GM23338 (cell line): Measurements from ENCODE around the gene PIP5K1A. TPM values are rescaled to one million over a fixed set of nuclear protein-coding genes. Genes with fewer than 3 reads are reported as not detected.

Experiments
- ATAC-seq: fragments of 200-7000 bp; cut with Tn5 transposase; 3 replicates; pipeline ENCODE4 v1.9.1; 2020
- DNase-seq: peaks from one replicate; pipeline ENCODE4 v3.0.0-alpha.2; 2015; ENCODE audit warnings: low spot score
- H2AFZ ChIP-seq: fragments of 200-600 bp; sonication (generic); 2 replicates; pipeline ENCODE4 v1.8.0; 2016; ENCODE audit warnings: antibody characterized with exemption, mild to moderate bottlenecking, moderate library complexity
- H3F3A ChIP-seq: fragments of 200-600 bp; sonication (generic); replicated peaks from 2 replicates; pipeline ENCODE4 v1.8.0; 2017; ENCODE audit warnings: antibody characterized with exemption, mixed run types, low read depth
- H3K27ac ChIP-seq: fragments of 200-600 bp; sonication (generic); 2 replicates; pipeline ENCODE4 v1.6.1; 2016; ENCODE audit warnings: low read depth
- H3K27me3 ChIP-seq: fragments of 200-600 bp; sonication (generic); 2 replicates; pipeline ENCODE4 v1.8.0; 2016; ENCODE audit warnings: mild to moderate bottlenecking, mixed run types, moderate library complexity; ENCODE audit not compliant: insufficient read depth
- H3K36me3 ChIP-seq: fragments of 200-600 bp; sonication (generic); 2 replicates; pipeline ENCODE4 v1.8.0; 2016; ENCODE audit warnings: mild to moderate bottlenecking; ENCODE audit not compliant: insufficient read depth
- H3K4me1 ChIP-seq: fragments of 200-600 bp; sonication (generic); 2 replicates; pipeline ENCODE4 v1.8.0; 2016; ENCODE audit warnings: mild to moderate bottlenecking, moderate library complexity; ENCODE audit not compliant: insufficient read depth
- H3K4me2 ChIP-seq: fragments of 200-600 bp; sonication (generic); 2 replicates; pipeline ENCODE4 v1.7.1; 2017; ENCODE audit warnings: mixed run types
- H3K4me3 ChIP-seq: fragments of 200-600 bp; sonication (generic); 2 replicates; pipeline ENCODE4 v1.6.1; 2016; ENCODE audit warnings: mixed run types
- H3K79me2 ChIP-seq: fragments of 200-600 bp; sonication (generic); replicated peaks from 2 replicates; pipeline ENCODE4 v1.8.0; 2017; ENCODE audit warnings: mild to moderate bottlenecking; ENCODE audit not compliant: insufficient read depth
- H3K9me2 ChIP-seq: fragments of 200-600 bp; sonication (generic); 2 replicates; pipeline ENCODE4 v1.8.0; 2017; ENCODE audit not compliant: insufficient read depth
- H4K20me1 ChIP-seq: fragments of 200-600 bp; sonication (generic); replicated peaks from 2 replicates; pipeline ENCODE4 v1.8.0; 2017; ENCODE audit warnings: mild to moderate bottlenecking; ENCODE audit not compliant: insufficient read depth
- H3K27ac Mint-ChIP-seq: 2 replicates; pipeline ENCODE4 v1.8.0; 2020; ENCODE audit warnings: inconsistent platforms, mild to moderate bottlenecking, moderate library complexity, mixed read lengths
- H3K27me3 Mint-ChIP-seq: 3 replicates; pipeline ENCODE4 v1.8.0; 2022; ENCODE audit warnings: low read depth, mild to moderate bottlenecking, moderate library complexity, mixed read lengths, inconsistent platforms; ENCODE audit not compliant: insufficient read depth, poor library complexity
- H3K36me3 Mint-ChIP-seq: 3 replicates; pipeline ENCODE4 v1.8.0; 2021; ENCODE audit warnings: low read depth, mild to moderate bottlenecking, inconsistent platforms, moderate library complexity, mixed read lengths
- H3K4me1 Mint-ChIP-seq: 3 replicates; pipeline ENCODE4 v1.8.0; 2020; ENCODE audit warnings: mild to moderate bottlenecking, inconsistent platforms, mixed read lengths
- H3K4me3 Mint-ChIP-seq: 3 replicates; pipeline ENCODE4 v1.8.0; 2021; ENCODE audit warnings: moderate library complexity, mild to moderate bottlenecking, inconsistent platforms, mixed read lengths
- H3K9me3 Mint-ChIP-seq: 3 replicates; pipeline ENCODE4 v1.8.0; 2020; ENCODE audit warnings: moderate library complexity, mild to moderate bottlenecking, inconsistent platforms, mixed read lengths
- CREB1 ChIP-seq: fragments of 250-450 bp; sonication (Bioruptor Pico); IDR thresholded peaks from 2 replicates; pipeline ENCODE4 v1.5.0; 2020; ENCODE audit warnings: low read depth, mild to moderate bottlenecking, moderate library complexity
- EZH2phosphoT487 ChIP-seq: fragments of 200-600 bp; sonication (generic); IDR thresholded peaks from one replicate; pipeline ENCODE4 v1.8.1; 2018; ENCODE audit warnings: antibody characterized with exemption; ENCODE audit not compliant: unreplicated experiment
- JUNB ChIP-seq: IDR thresholded peaks from one replicate; pipeline ENCODE4 v1.6.1; 2016; ENCODE audit warnings: antibody characterized with exemption; ENCODE audit not compliant: unreplicated experiment
- ZNF114 ChIP-seq: fragments of 250-450 bp; sonication (Bioruptor Pico); IDR thresholded peaks from 2 replicates; pipeline ENCODE4 v1.5.0; 2020; ENCODE audit warnings: mild to moderate bottlenecking, moderate library complexity
- ZNF331 ChIP-seq: fragments of 250-450 bp; sonication (Bioruptor Pico); IDR thresholded peaks from 2 replicates; pipeline ENCODE4 v1.5.0; 2020; ENCODE audit warnings: low read depth, mild to moderate bottlenecking, moderate library complexity
- ZNF462 ChIP-seq: fragments of 250-450 bp; sonication (Bioruptor Pico); IDR thresholded peaks from 2 replicates; pipeline ENCODE4 v1.5.0; 2020; ENCODE audit warnings: mild to moderate bottlenecking, moderate library complexity
- polyA plus RNA-seq: library from polyadenylated mRNA; unstranded; fragments of >200 nt; fragmentation: Nextera tagmentation; extraction: Ambion mirVana; gene quantifications from 2 replicates; pipeline ENCODE4 v1.2.1, GENCODE V29; 2016
- total RNA-seq: library from RNA; depleted of rRNA; stranded (reverse); fragments of >200 nt; shearing (Covaris generic); gene quantifications from 2 replicates; pipeline ENCODE4 v1.2.3, GENCODE V29; 2014
- TF ChIP-seq, protein P1 (sequence below): IDR thresholded peaks from 2 replicates; pipeline ENCODE4 v1.6.1; 2016; ENCODE audit warnings: antibody characterized with exemption

The PIP5K1A gene
- total and polyA plus RNA-seq, 2 experiments from 2014 or later: 23.2 to 63.3 TPM

DNA sequence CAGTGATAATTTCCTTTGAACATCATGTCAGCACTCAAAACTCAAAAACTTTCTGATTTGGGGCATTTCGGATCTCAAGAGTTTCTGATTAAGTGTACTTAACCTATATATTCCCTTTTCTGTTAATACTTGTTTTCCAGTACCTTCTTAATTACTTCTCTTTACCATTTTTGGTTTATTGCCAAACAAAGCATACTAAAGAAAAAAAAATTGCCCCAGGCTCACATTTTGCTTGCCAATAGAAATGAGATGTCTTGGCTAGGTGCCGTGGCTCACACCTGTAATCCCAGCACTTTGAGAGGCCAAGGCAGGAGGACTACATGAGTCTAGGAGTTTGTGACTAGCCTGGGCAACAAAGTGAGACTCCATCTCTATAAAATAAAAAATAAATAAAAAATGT is 61.0 kb downstream of the PIP5K1A start (continued):
- no peak for TF ChIP-seq ZNF462 (CRISPR knock-in tag)
- TF ChIP-seq, protein P1, sequence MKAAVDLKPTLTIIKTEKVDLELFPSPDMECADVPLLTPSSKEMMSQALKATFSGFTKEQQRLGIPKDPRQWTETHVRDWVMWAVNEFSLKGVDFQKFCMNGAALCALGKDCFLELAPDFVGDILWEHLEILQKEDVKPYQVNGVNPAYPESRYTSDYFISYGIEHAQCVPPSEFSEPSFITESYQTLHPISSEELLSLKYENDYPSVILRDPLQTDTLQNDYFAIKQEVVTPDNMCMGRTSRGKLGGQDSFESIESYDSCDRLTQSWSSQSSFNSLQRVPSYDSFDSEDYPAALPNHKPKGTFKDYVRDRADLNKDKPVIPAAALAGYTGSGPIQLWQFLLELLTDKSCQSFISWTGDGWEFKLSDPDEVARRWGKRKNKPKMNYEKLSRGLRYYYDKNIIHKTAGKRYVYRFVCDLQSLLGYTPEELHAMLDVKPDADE: no peak

DNA sequence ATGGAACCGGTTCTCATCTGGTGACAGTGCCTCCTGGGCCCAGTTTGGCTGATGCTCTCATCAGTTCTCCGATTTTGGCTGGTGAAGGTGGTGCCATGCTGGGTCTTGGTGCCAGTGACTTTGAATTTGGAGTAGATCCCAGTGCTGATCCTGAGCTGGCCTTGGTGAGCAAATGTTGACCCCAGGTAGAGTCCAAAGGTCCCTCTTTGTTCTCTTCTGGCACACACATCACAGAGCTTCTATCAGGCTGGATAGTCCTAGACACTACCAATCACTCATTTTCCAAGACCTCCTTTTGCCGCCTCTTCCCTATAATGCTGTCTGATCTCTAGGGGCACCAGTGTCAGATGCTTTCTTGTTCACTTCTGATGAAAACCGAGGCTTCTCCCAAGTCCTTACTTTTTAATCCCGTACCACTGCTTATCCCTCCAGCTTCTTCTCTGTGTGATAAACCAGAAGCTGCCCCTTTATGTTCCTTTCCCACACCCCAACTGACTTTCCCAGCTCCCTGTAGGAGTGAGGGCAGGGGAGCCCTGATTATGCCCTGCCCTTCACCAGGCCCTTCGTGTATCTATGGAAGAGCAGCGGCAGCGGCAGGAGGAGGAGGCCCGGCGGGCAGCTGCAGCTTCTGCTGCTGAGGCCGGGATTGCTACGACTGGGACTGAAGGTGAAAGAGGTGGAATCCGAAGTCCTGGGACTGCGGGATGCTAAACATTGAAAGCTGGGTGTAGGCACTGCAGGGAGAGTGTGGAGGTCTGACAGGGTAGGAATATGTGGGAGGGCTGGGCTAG is 67.3 kb downstream of the PIP5K1A start:
- H3K27ac ChIP-seq: no peak overlapping the region
- H3K27me3 ChIP-seq: no peaks in the 10 kb centered on the region
- H3K4me3 ChIP-seq: no peak overlapping the region
- no peak overlapping the region for H3K27ac Mint-ChIP-seq
- peaks cover 3% of the 10 kb centered on the region for H3K27me3 Mint-ChIP-seq
- ATAC-seq (no peak), DNase-seq (no peak)
- no peak overlapping the region for H3K4me3 Mint-ChIP-seq
- H3K36me3 Mint-ChIP-seq: peaks cover 72% of the 10 kb centered on the region
- no peaks in the 10 kb centered on the region for H3K9me3 Mint-ChIP-seq
- peaks cover 39% of the 10 kb centered on the region for H3K36me3 ChIP-seq
- H3K79me2 ChIP-seq: peaks cover 23% of the 10 kb centered on the region
- peaks cover 11% of the 10 kb centered on the region for H3F3A ChIP-seq
- peaks cover 2% of the 10 kb centered on the region; the same call in 1 of the 3 replicates for H3K4me1 Mint-ChIP-seq
- H3K4me1 ChIP-seq: no peaks in the 10 kb centered on the region
- H3K4me2 ChIP-seq: no peak overlapping the region
- peaks cover 9% of the 10 kb centered on the region for H4K20me1 ChIP-seq
- H3K9me2 ChIP-seq: no peaks in the 10 kb centered on the region
- H2AFZ ChIP-seq: no peak overlapping the region
- TF ChIP-seq EZH2phosphoT487 (no peak), ZNF114 (CRISPR knock-in tag) (no peak), JUNB (no peak), CREB1 (CRISPR knock-in tag) (no peak), ZNF331 (CRISPR knock-in tag) (no peak), ZNF462 (CRISPR knock-in tag) (no peak)
